Stimulated activated CD4-positive, alpha-beta T cell treated with anti-CD3 and anti-CD28 coated beads, Interleukin-2, amount 100 ng/mL, for 24 hours (primary cell): ENCODE measurements around the gene AGAP1.

ENCODE experiments used
- DNase-seq, 2 donors: peaks; one replicate each; pipeline ENCODE4 v3.0.0-alpha.2; 2020

AGAP1 gene

GRCh38 chr2:235552671-235553070, 58.8 kb downstream of the AGAP1 start:
- DNase-seq: no peak

GRCh38 chr2:235553291-235553690, 59.4 kb downstream of the AGAP1 start:
- DNase-seq: no peak

- no peak for DNase-seq
These were observed 59.9 kb downstream of the AGAP1 start for GRCh38 chr2:235553696-235554100.

GRCh38 chr2:235554385-235554784, 60.5 kb downstream of the AGAP1 start:
- DNase-seq: no peak

GRCh38 chr2:235554936-235555335, 61.1 kb downstream of the AGAP1 start:
- no peak for DNase-seq

GRCh38 chr2:235555371-235555770, 61.5 kb downstream of the AGAP1 start:
- DNase-seq: no peak

- no peak for DNase-seq
These were observed 62.2 kb downstream of the AGAP1 start for GRCh38 chr2:235556086-235556485.

- no peak for DNase-seq
These were observed 63.1 kb downstream of the AGAP1 start for GRCh38 chr2:235556901-235557300.

- DNase-seq: no peak
These were observed 64.1 kb downstream of the AGAP1 start for GRCh38 chr2:235557903-235558302.

- DNase-seq: no peak
These were observed 64.7 kb downstream of the AGAP1 start for GRCh38 chr2:235558572-235558971.

GRCh38 chr2:235560345-235560744, 66.5 kb downstream of the AGAP1 start:
- no peak for DNase-seq

- DNase-seq: no peak
These were observed 67.6 kb downstream of the AGAP1 start for GRCh38 chr2:235561450-235561849.

GRCh38 chr2:235562065-235562747, 68.4 kb downstream of the AGAP1 start:
- DNase-seq: no peak

- DNase-seq: no peak
These were observed 69.4 kb downstream of the AGAP1 start for GRCh38 chr2:235563056-235563910.

- no peak for DNase-seq
These were observed 70.2 kb downstream of the AGAP1 start for GRCh38 chr2:235564066-235564465.

GRCh38 chr2:235564884-235565530, 71.2 kb downstream of the AGAP1 start:
- DNase-seq: no peak

- no peak for DNase-seq
These were observed 72.6 kb downstream of the AGAP1 start for GRCh38 chr2:235566415-235566814.

- DNase-seq: no peak
These were observed 73.2 kb downstream of the AGAP1 start for GRCh38 chr2:235566931-235567495.

GRCh38 chr2:235567842-235568241, 74.0 kb downstream of the AGAP1 start:
- no peak for DNase-seq

GRCh38 chr2:235568431-235568830, 74.6 kb downstream of the AGAP1 start:
- no peak for DNase-seq

- DNase-seq: no peak
These were observed 76.0 kb downstream of the AGAP1 start for GRCh38 chr2:235569837-235570236.

GRCh38 chr2:235570256-235570655, 76.4 kb downstream of the AGAP1 start:
- no peak for DNase-seq

- DNase-seq: no peak
These were observed 77.3 kb downstream of the AGAP1 start for GRCh38 chr2:235570966-235571692.
